ENCODE measurements around the gene CTSZ. TPM values are rescaled to one million over a fixed set of nuclear protein-coding genes. Genes with fewer than 3 reads are reported as not detected.

CTSZ gene
- polyA plus RNA-seq, 2 of the 4 experiments (the other 2 are of a cell fraction): 115 to 156 TPM

DNA sequence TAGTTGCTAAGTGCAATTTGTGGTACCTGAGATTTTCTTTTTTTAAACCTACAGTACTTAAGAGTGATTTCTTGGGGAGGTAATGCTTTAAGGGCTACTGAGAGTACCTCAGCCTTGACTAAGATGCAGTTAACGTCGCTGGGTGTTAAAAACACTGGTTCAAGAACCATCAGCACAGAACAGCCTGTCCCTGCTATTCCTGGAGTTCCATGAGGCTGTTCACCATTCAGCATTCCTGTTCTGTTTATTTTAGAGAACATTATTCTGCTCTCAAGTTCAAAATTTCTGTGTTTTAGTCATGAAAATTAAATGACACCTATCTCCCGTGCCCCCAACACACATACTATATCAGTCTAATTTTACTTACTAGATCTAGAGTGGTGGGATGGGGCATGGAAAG, 37.2 kb upstream of the CTSZ start:
- CTCF ChIA-PET: no interaction called here

DNA sequence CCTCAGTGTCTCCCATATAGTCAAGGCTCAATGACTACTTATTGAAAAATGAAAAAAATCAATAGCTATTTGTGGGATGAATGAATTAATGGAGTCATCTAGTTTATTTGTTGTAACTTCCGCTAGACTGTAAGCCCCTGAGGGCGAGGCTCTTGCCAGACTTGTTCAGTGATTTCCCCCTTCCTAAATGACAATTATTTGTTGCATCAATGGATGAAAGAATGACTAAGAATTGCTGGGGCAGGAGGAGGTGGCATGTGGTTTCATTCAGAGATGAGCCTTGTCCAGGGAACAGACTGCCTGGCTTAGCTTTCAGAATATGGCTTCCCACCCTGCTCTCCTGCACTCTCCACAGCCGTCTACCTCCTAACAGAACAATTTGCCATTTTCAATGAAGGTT, 36.6 kb upstream of the CTSZ start:
- Histone ChIP-seq H3K4me2 (no peak overlapping the region), H3K9me3 (no peaks in the 10 kb centered on the region), H3K4me3 (no peak overlapping the region), H3K4me1 (peaks cover 49% of the 10 kb centered on the region), H3K27ac (no peak overlapping the region; a peak in 1 of 6 replicates)
- ATAC-seq (no peak), DNase-seq (ENCODE audit: low read depth in 1 of 2, low spot score in 1 of 2) (no peak), FAIRE-seq (no peak)
- WGBS (ENCODE audit: missing lambda C conversion rate): 80% methylated on average over 3 of the region's 3 CpGs
- CTCF ChIA-PET: interaction anchor here (1.1 to 1.5 kb wide), 3 partner anchors 12 to 452 kb away, joined by 3 to 4 read pairs (median 3); partner anchors contain the start of gene ATP5F1E
- TF ChIP-seq, protein P1, sequence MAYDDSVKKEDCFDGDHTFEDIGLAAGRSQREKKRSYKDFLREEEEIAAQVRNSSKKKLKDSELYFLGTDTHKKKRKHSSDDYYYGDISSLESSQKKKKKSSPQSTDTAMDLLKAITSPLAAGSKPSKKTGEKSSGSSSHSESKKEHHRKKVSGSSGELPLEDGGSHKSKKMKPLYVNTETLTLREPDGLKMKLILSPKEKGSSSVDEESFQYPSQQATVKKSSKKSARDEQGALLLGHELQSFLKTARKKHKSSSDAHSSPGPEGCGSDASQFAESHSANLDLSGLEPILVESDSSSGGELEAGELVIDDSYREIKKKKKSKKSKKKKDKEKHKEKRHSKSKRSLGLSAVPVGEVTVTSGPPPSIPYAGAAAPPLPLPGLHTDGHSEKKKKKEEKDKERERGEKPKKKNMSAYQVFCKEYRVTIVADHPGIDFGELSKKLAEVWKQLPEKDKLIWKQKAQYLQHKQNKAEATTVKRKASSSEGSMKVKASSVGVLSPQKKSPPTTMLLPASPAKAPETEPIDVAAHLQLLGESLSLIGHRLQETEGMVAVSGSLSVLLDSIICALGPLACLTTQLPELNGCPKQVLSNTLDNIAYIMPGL (CRISPR knock-in tag; IDR thresholded peaks at IDR 0.05; ENCODE audit: borderline replicate concordance): no peak
- TF ChIP-seq, protein P2, sequence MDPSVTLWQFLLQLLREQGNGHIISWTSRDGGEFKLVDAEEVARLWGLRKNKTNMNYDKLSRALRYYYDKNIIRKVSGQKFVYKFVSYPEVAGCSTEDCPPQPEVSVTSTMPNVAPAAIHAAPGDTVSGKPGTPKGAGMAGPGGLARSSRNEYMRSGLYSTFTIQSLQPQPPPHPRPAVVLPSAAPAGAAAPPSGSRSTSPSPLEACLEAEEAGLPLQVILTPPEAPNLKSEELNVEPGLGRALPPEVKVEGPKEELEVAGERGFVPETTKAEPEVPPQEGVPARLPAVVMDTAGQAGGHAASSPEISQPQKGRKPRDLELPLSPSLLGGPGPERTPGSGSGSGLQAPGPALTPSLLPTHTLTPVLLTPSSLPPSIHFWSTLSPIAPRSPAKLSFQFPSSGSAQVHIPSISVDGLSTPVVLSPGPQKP (IDR thresholded peaks at IDR 0.05; ENCODE audit: low read depth, low read length): no peak
- TF ChIP-seq CEBPB (IDR thresholded peaks at IDR 0.05) (no peak), MYC (IDR thresholded peaks at IDR 0.05; ENCODE audit: borderline replicate concordance, low read length) (no peak), POLR2A (IDR thresholded peaks at IDR 0.05; ENCODE audit: low read length) (no peak), EP300 (IDR thresholded peaks at IDR 0.05) (no peak), FOSL2 (IDR thresholded peaks at IDR 0.05) (no peak), FOSL2 (CRISPR knock-in tag; IDR thresholded peaks at IDR 0.05) (no peak), RNF2 (IDR thresholded peaks at IDR 0.05; ENCODE audit: borderline replicate concordance, low read depth) (no peak), ZNF302 (CRISPR knock-in tag; IDR thresholded peaks at IDR 0.05) (no peak), HOXB13 (CRISPR knock-in tag; IDR thresholded peaks at IDR 0.05; ENCODE audit: low read depth) (no peak), CBX2 (IDR thresholded peaks at IDR 0.05; ENCODE audit: borderline replicate concordance, low read depth) (no peak), MAZ (IDR thresholded peaks at IDR 0.05; ENCODE audit: borderline replicate concordance, low read depth, low read length) (no peak), RFX5 (IDR thresholded peaks at IDR 0.05) (no peak), HEYL (CRISPR knock-in tag; IDR thresholded peaks at IDR 0.05) (no peak), MAFK (IDR thresholded peaks at IDR 0.05; ENCODE audit: partially characterized antibody) (no peak), GATA3 (IDR thresholded peaks at IDR 0.05; ENCODE audit: borderline replicate concordance) (no peak), ZFP36 (IDR thresholded peaks at IDR 0.05; ENCODE audit: borderline replicate concordance, partially characterized antibody) (no peak)
- TF ChIP-seq, protein P3, sequence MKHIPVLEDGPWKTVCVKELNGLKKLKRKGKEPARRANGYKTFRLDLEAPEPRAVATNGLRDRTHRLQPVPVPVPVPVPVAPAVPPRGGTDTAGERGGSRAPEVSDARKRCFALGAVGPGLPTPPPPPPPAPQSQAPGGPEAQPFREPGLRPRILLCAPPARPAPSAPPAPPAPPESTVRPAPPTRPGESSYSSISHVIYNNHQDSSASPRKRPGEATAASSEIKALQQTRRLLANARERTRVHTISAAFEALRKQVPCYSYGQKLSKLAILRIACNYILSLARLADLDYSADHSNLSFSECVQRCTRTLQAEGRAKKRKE (CRISPR knock-in tag; IDR thresholded peaks at IDR 0.05; ENCODE audit: low read depth): no peak
- TF ChIP-seq, protein P4, sequence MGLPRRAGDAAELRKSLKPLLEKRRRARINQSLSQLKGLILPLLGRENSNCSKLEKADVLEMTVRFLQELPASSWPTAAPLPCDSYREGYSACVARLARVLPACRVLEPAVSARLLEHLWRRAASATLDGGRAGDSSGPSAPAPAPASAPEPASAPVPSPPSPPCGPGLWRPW (IDR thresholded peaks at IDR 0.05): no peak
- POLR2A ChIA-PET: interaction anchor here (2.9 kb wide), 1 partner anchor 11 kb away, joined by 34 read pairs; the partner anchor contains the start of gene ATP5F1E

More for the DNA sequence above, 37.2 kb upstream of the CTSZ start:
- H3K27ac ChIP-seq: no peak overlapping the region
- no peak for FAIRE-seq
- H3K4me2 ChIP-seq: no peak overlapping the region
- no peak for TF ChIP-seq ZC3H11A (IDR thresholded peaks at IDR 0.05)
- no peak for TF ChIP-seq EHMT2 (IDR thresholded peaks at IDR 0.05; ENCODE audit: low read depth)
- no peak for TF ChIP-seq CHD4 (IDR thresholded peaks at IDR 0.05; ENCODE audit: borderline replicate concordance)
- TF ChIP-seq, protein P5, sequence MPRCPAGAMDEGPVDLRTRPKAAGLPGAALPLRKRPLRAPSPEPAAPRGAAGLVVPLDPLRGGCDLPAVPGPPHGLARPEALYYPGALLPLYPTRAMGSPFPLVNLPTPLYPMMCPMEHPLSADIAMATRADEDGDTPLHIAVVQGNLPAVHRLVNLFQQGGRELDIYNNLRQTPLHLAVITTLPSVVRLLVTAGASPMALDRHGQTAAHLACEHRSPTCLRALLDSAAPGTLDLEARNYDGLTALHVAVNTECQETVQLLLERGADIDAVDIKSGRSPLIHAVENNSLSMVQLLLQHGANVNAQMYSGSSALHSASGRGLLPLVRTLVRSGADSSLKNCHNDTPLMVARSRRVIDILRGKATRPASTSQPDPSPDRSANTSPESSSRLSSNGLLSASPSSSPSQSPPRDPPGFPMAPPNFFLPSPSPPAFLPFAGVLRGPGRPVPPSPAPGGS (IDR thresholded peaks at IDR 0.05): no peak
- TF ChIP-seq ESRRA (IDR thresholded peaks at IDR 0.05; ENCODE audit: borderline replicate concordance, low read length): no peak
- no peak for TF ChIP-seq HDAC2 (IDR thresholded peaks at IDR 0.05)
- TF ChIP-seq, protein P2 (IDR thresholded peaks at IDR 0.05; ENCODE audit: low read depth, low read length): no peak
- TF ChIP-seq RAD21 (conservative IDR thresholded peaks at IDR 0.05 in 1 of 2, IDR thresholded peaks at IDR 0.05 in 1 of 2): no peak
- no peak for TF ChIP-seq NR3C1 (IDR thresholded peaks at IDR 0.05)
- TF ChIP-seq FOSB (CRISPR knock-in tag; IDR thresholded peaks at IDR 0.05): no peak
- TF ChIP-seq, protein P6, sequence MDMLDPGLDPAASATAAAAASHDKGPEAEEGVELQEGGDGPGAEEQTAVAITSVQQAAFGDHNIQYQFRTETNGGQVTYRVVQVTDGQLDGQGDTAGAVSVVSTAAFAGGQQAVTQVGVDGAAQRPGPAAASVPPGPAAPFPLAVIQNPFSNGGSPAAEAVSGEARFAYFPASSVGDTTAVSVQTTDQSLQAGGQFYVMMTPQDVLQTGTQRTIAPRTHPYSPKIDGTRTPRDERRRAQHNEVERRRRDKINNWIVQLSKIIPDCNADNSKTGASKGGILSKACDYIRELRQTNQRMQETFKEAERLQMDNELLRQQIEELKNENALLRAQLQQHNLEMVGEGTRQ (IDR thresholded peaks at IDR 0.05): no peak
- TF ChIP-seq HEYL (CRISPR knock-in tag; IDR thresholded peaks at IDR 0.05): no peak
- no peak for TF ChIP-seq POLR2AphosphoS2 (conservative IDR thresholded peaks at IDR 0.05; ENCODE audit: low read length)
- TF ChIP-seq FOSL2 (IDR thresholded peaks at IDR 0.05): no peak
- no peak for TF ChIP-seq FOSL2 (CRISPR knock-in tag; IDR thresholded peaks at IDR 0.05)
- WGBS (ENCODE audit: missing lambda C conversion rate): 97% methylated on average over 3 of the region's 3 CpGs
- H3K4me1 ChIP-seq: peaks cover 46% of the 10 kb centered on the region
- no peak for ATAC-seq
- H3K9me3 ChIP-seq: no peaks in the 10 kb centered on the region
- POLR2A ChIA-PET: no interaction called here
- DNase-seq (ENCODE audit: low read depth in 1 of 2, low spot score in 1 of 2): no peak
- H3K4me3 ChIP-seq: no peak overlapping the region
